ENCODE data around the gene PAQR4.

Gene PAQR4

GRCh38 chr16:2952679-2953078, 16.5 kb upstream of the PAQR4 start:
- TF ChIP-seq YY1 (IDR thresholded peaks at IDR 0.05; ENCODE audit: low read depth) (no peak), TAF1 (IDR thresholded peaks at IDR 0.05; ENCODE audit: low read depth) (no peak), MAX (IDR thresholded peaks at IDR 0.05) (no peak), TCF12 (IDR thresholded peaks at IDR 0.05; ENCODE audit: low read depth) (no peak), USF1 (IDR thresholded peaks at IDR 0.05) (no peak), TEAD4 (IDR thresholded peaks at IDR 0.05) (no peak), EGR1 (IDR thresholded peaks at IDR 0.05) (no peak), CEBPB (IDR thresholded peaks at IDR 0.05) (no peak), REST (IDR thresholded peaks at IDR 0.05; ENCODE audit: low read depth) (no peak), EP300 (IDR thresholded peaks at IDR 0.05; ENCODE audit: borderline replicate concordance) (no peak), FOXM1 (IDR thresholded peaks at IDR 0.05; ENCODE audit: borderline replicate concordance, low read depth) (no peak), ZBTB7A (IDR thresholded peaks at IDR 0.05; ENCODE audit: low read depth) (no peak), NFIC (IDR thresholded peaks at IDR 0.05) (no peak)

GRCh38 chr16:2953706-2954627, 15.2 kb upstream of the PAQR4 start:
- TF ChIP-seq MAX (IDR thresholded peaks at IDR 0.05) (no peak), USF1 (IDR thresholded peaks at IDR 0.05) (no peak), TCF12 (IDR thresholded peaks at IDR 0.05; ENCODE audit: low read depth) (no peak), TEAD4 (IDR thresholded peaks at IDR 0.05) (no peak), REST (IDR thresholded peaks at IDR 0.05; ENCODE audit: low read depth) (no peak), FOXM1 (IDR thresholded peaks at IDR 0.05; ENCODE audit: borderline replicate concordance, low read depth) (no peak), YY1 (IDR thresholded peaks at IDR 0.05; ENCODE audit: low read depth) (no peak), NFIC (IDR thresholded peaks at IDR 0.05) (no peak), TAF1 (IDR thresholded peaks at IDR 0.05; ENCODE audit: low read depth) (no peak)

GRCh38 chr16:2954656-2955381, 14.3 kb upstream of the PAQR4 start:
- TF ChIP-seq NFIC (IDR thresholded peaks at IDR 0.05) (no peak), TAF1 (IDR thresholded peaks at IDR 0.05; ENCODE audit: low read depth) (no peak)

GRCh38 chr16:2955438-2955778, 13.7 kb upstream of the PAQR4 start:
- TF ChIP-seq EGR1 (IDR thresholded peaks at IDR 0.05) (no peak), CEBPB (IDR thresholded peaks at IDR 0.05) (no peak), TCF12 (IDR thresholded peaks at IDR 0.05; ENCODE audit: low read depth) (no peak), FOXM1 (IDR thresholded peaks at IDR 0.05; ENCODE audit: borderline replicate concordance, low read depth) (no peak), USF1 (IDR thresholded peaks at IDR 0.05) (no peak), ZBTB7A (IDR thresholded peaks at IDR 0.05; ENCODE audit: low read depth) (no peak), NFIC (IDR thresholded peaks at IDR 0.05) (no peak), REST (IDR thresholded peaks at IDR 0.05; ENCODE audit: low read depth) (no peak), CREB1 (IDR thresholded peaks at IDR 0.05; ENCODE audit: low read depth) (no peak), EP300 (IDR thresholded peaks at IDR 0.05; ENCODE audit: borderline replicate concordance) (no peak)
